Measurements from ENCODE around the gene UQCRC1.
A peak's percentile ranks its signal among the peaks of the same experiment; 100 is the strongest.

Gene UQCRC1

GRCh38 chr3:48633256-48633655 is 23.8 kb upstream of the UQCRC1 start:
- TF ChIP-seq CTCF (IDR thresholded peaks at IDR 0.05), result no peak
- no peak for DNase-seq (ENCODE audit: low spot score)
- peak overlapping the region; percentile 100 for H3K4me3 ChIP-seq
- no peak overlapping the region for H3K27ac ChIP-seq

GRCh38 chr3:48631516-48632448 is 22.3 kb upstream of the UQCRC1 start:
- no peak overlapping the region for H3K4me3 ChIP-seq
- DNase-seq (ENCODE audit: low spot score), result no peak
- no peak for TF ChIP-seq CTCF (IDR thresholded peaks at IDR 0.05)
- H3K27ac ChIP-seq, result no peak overlapping the region

- H3K4me3 ChIP-seq, result no peak overlapping the region
- no peak overlapping the region for H3K27ac ChIP-seq
- DNase-seq (ENCODE audit: low spot score), result no peak
- TF ChIP-seq CTCF (IDR thresholded peaks at IDR 0.05), result no peak
Measured at GRCh38 chr3:48630833-48631232, 21.4 kb upstream of the UQCRC1 start.

- no peak overlapping the region for H3K27ac ChIP-seq
- DNase-seq (ENCODE audit: low spot score), result no peak
- TF ChIP-seq CTCF (IDR thresholded peaks at IDR 0.05), result no peak
- H3K4me3 ChIP-seq, result no peak overlapping the region
Measured at GRCh38 chr3:48630407-48630806, 21.0 kb upstream of the UQCRC1 start.

GRCh38 chr3:48629894-48630293 is 20.4 kb upstream of the UQCRC1 start:
- no peak overlapping the region for H3K4me3 ChIP-seq
- H3K27ac ChIP-seq, result no peak overlapping the region
- no peak for DNase-seq (ENCODE audit: low spot score)
- no peak for TF ChIP-seq CTCF (IDR thresholded peaks at IDR 0.05)

GRCh38 chr3:48628277-48629017 is 19.0 kb upstream of the UQCRC1 start:
- no peak overlapping the region for H3K4me3 ChIP-seq
- no peak overlapping the region for H3K27ac ChIP-seq
- DNase-seq (ENCODE audit: low spot score), result no peak
- no peak for TF ChIP-seq CTCF (IDR thresholded peaks at IDR 0.05)
